Tracheal epithelial cell (primary cell): Measurements from ENCODE around the gene CKLF. TPM values are rescaled to one million over a fixed set of nuclear protein-coding genes. Genes with fewer than 3 reads are reported as not detected.

Experiments
- total RNA-seq: library from RNA; depleted of rRNA; stranded (reverse); fragments of >200 nt; gene quantifications from 2 replicates; pipeline ENCODE4 v1.2.1, GENCODE V29; 2014

CKLF gene
- total RNA-seq, result 16.4 and 72.1 TPM in 2 replicates

GRCh38 chr16:66552286-66553177 is at the start of gene CKLF:
TSS of gene CKLF (plus strand) at chr16:66552576. CDS start at chr16:66552716, 140 bp downstream.

GRCh38 chr16:66549284-66550131 is 2.9 kb upstream of the CKLF start, which contains the start of gene TK2:
TSS of gene TK2 (minus strand) at chr16:66550122. CDS start at chr16:66550061, 61 bp downstream.

DNA sequence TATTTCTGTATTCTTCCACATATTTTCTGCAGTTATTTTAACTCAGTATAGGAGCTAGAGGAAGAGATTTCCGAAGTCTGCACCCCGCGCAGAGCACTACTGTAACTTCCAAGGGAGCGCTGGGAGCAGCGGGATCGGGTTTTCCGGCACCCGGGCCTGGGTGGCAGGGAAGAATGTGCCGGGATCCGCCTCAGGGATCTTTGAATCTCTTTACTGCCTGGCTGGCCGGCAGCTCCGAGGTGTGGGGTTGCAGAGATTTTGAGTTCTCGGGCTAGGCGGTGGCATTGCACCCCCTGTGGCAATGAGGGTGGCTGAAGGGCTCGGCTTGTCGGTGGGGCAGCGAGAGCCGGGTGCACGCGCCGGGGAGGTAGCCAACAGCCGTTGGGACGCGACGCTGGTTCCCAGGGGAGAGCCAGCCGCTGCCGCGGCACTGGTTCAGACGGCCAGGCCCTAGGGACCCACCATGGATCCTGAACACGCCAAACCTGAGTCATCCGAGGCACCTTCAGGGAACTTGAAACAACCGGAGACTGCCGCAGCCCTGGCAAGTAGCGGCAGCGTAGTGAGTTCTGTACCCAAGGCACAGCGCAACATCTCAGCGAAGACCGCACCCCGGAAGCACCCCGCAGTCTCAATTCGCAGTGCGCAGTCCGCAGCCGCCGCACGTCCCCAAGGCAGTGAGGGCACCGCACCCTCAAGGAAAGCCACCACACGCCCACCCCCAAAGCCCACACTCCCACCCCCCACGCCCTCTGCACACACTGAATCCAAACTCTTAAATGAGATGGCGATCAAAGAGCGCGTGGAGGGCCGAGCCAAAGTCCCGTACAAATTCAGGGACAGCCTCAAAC is 13.9 kb downstream of the CKLF start, which contains the start of gene CMTM1:
Gene CMTM1 (plus strand): TSS at position 389 of the 851 bp plus-strand sequence. CDS start 75 bp downstream, at position 464.

GRCh38 chr16:66578651-66579531 is 26.5 kb downstream of the CKLF start, which contains the start of gene CMTM2:
TSS of gene CMTM2 (plus strand) at chr16:66579463. CDS start at chr16:66579608, 145 bp downstream.

DNA sequence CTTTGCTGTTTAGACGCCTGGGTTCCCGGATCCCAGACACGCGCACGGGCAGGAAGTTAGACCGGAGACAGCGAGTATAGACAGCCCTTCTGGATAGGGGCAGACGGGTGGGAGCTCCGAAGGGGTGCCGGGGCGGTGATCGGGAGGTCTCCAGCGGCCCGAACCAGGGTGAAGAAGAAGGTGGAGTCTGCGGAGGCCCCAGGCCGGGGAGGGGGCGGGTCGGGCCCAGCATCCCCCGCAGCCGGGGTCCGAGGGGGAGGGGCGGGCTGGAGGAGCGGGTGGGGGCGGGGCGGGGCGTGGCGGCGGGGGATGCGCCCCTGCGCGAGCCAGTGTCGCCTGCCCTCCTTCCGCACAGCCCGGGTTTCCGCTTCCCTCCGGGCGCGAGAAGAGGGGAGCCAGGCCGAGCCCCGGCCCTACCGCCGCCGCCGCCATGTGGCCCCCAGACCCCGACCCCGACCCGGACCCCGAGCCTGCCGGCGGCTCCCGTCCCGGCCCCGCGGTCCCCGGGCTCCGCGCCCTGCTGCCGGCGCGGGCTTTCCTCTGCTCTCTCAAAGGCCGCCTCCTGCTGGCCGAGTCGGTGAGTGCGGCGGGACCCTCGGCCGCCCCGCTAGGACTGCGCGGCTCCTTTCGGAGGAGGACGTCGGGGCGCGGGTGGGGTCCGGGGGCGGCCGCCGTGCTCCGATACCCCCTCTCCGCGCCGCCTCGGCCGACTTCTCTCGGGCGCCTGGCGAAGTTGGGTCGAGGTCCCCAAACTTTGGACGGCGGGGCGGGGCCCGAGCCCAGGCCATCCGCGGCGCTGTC is 52.2 kb downstream of the CKLF start, which contains the start of gene CMTM3:
Gene CMTM3 (plus strand): TSS at position 329 of the 801 bp plus-strand sequence. CDS start 102 bp downstream, at position 431.

Other genes with a start within 250 kb of the CKLF start
- gene CDH5, start 185.9 kb upstream of the CKLF start, total RNA-seq, result 0.43 and 0.48 TPM in 2 replicates
- 0.96 TPM in 1 of 2 replicates, not detected in the other for gene BEAN1, start 125.3 kb upstream of the CKLF start, total RNA-seq
- gene TK2, start 2.5 kb upstream of the CKLF start, total RNA-seq, result 14.7 and 21.4 TPM in 2 replicates
- gene CMTM1, start 13.9 kb downstream of the CKLF start, total RNA-seq, result 1.7 TPM in 1 of 2 replicates, not detected in the other
- gene CMTM2, start 26.9 kb downstream of the CKLF start, total RNA-seq, result not detected in 2 replicates
- 0.43 and 15.9 TPM in 2 replicates for gene CMTM3, start 52.1 kb downstream of the CKLF start, total RNA-seq
- gene CMTM4, start 144.2 kb downstream of the CKLF start, total RNA-seq, result 48.0 and 92.3 TPM in 2 replicates
- 101 and 125 TPM in 2 replicates for gene DYNC1LI2, start 199.0 kb downstream of the CKLF start, total RNA-seq
- gene TERB1, start 249.0 kb downstream of the CKLF start, total RNA-seq, result 0.21 and 0.24 TPM in 2 replicates